Measurements from ENCODE around the gene CUEDC1.

The CUEDC1 gene

GRCh38 chr17:57887161-57887560 lies 68.1 kb downstream of the CUEDC1 start:
- Histone ChIP-seq H3K9ac (ENCODE audit: low read length) (no peak overlapping the region), H3K27ac (ENCODE audit: low read length) (no peak overlapping the region)

GRCh38 chr17:57886020-57886419 lies 69.2 kb downstream of the CUEDC1 start:
- Histone ChIP-seq H3K79me2 (ENCODE audit: low read length) (no peaks in the 10 kb centered on the region), H3K36me3 (replicated peaks; ENCODE audit: insufficient read depth, low read length) (no peaks in the 10 kb centered on the region), H3K4me2 (ENCODE audit: low read depth, low read length) (no peak overlapping the region), H3K27ac (ENCODE audit: low read length) (no peak overlapping the region), H3K4me1 (ENCODE audit: low read length) (no peaks in the 10 kb centered on the region), H3K9ac (ENCODE audit: low read length) (no peak overlapping the region), H3K4me3 (ENCODE audit: low read length) (no peak overlapping the region), H3K9me3 (replicated peaks; ENCODE audit: insufficient read depth, low read length) (no peaks in the 10 kb centered on the region), H4K20me1 (ENCODE audit: insufficient read depth, low read length) (no peaks in the 10 kb centered on the region), H3F3A (ENCODE audit: insufficient read depth, low read length) (no peaks in the 10 kb centered on the region), H3K9me2 (replicated peaks; ENCODE audit: insufficient read depth, low read length) (no peaks in the 10 kb centered on the region), H3K27me3 (replicated peaks; ENCODE audit: insufficient read depth, low read length) (peaks cover 13% of the 10 kb centered on the region), H2AFZ (ENCODE audit: low read length) (no peak overlapping the region)
- TF ChIP-seq, protein P1, sequence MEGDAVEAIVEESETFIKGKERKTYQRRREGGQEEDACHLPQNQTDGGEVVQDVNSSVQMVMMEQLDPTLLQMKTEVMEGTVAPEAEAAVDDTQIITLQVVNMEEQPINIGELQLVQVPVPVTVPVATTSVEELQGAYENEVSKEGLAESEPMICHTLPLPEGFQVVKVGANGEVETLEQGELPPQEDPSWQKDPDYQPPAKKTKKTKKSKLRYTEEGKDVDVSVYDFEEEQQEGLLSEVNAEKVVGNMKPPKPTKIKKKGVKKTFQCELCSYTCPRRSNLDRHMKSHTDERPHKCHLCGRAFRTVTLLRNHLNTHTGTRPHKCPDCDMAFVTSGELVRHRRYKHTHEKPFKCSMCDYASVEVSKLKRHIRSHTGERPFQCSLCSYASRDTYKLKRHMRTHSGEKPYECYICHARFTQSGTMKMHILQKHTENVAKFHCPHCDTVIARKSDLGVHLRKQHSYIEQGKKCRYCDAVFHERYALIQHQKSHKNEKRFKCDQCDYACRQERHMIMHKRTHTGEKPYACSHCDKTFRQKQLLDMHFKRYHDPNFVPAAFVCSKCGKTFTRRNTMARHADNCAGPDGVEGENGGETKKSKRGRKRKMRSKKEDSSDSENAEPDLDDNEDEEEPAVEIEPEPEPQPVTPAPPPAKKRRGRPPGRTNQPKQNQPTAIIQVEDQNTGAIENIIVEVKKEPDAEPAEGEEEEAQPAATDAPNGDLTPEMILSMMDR (IDR thresholded peaks at IDR 0.05; ENCODE audit: low read length), result no peak
- no peak for TF ChIP-seq EZH2phosphoT487 (IDR thresholded peaks at IDR 0.05; ENCODE audit: low read length)
- no peak for TF ChIP-seq EZH2 (optimal IDR thresholded peaks at IDR 0.05; ENCODE audit: low read depth, low read length)
- DNase-seq, result no peak

More at GRCh38 chr17:57887161-57887560, 68.1 kb downstream of the CUEDC1 start:
- DNase-seq, result no peak
- Histone ChIP-seq H3K4me2 (ENCODE audit: low read depth, low read length) (no peak overlapping the region), H3K36me3 (replicated peaks; ENCODE audit: insufficient read depth, low read length) (no peaks in the 10 kb centered on the region), H3F3A (ENCODE audit: insufficient read depth, low read length) (no peaks in the 10 kb centered on the region), H3K9me2 (replicated peaks; ENCODE audit: insufficient read depth, low read length) (no peaks in the 10 kb centered on the region), H2AFZ (ENCODE audit: low read length) (no peak overlapping the region), H4K20me1 (ENCODE audit: insufficient read depth, low read length) (no peaks in the 10 kb centered on the region), H3K9me3 (replicated peaks; ENCODE audit: insufficient read depth, low read length) (no peaks in the 10 kb centered on the region), H3K79me2 (ENCODE audit: low read length) (no peaks in the 10 kb centered on the region), H3K4me3 (ENCODE audit: low read length) (no peak overlapping the region), H3K4me1 (ENCODE audit: low read length) (no peaks in the 10 kb centered on the region), H3K27me3 (replicated peaks; ENCODE audit: insufficient read depth, low read length) (peaks cover 13% of the 10 kb centered on the region)
- TF ChIP-seq EZH2 (optimal IDR thresholded peaks at IDR 0.05; ENCODE audit: low read depth, low read length) (no peak), EZH2phosphoT487 (IDR thresholded peaks at IDR 0.05; ENCODE audit: low read length) (no peak)
- TF ChIP-seq, protein P1 (IDR thresholded peaks at IDR 0.05; ENCODE audit: low read length), result no peak

DNA sequence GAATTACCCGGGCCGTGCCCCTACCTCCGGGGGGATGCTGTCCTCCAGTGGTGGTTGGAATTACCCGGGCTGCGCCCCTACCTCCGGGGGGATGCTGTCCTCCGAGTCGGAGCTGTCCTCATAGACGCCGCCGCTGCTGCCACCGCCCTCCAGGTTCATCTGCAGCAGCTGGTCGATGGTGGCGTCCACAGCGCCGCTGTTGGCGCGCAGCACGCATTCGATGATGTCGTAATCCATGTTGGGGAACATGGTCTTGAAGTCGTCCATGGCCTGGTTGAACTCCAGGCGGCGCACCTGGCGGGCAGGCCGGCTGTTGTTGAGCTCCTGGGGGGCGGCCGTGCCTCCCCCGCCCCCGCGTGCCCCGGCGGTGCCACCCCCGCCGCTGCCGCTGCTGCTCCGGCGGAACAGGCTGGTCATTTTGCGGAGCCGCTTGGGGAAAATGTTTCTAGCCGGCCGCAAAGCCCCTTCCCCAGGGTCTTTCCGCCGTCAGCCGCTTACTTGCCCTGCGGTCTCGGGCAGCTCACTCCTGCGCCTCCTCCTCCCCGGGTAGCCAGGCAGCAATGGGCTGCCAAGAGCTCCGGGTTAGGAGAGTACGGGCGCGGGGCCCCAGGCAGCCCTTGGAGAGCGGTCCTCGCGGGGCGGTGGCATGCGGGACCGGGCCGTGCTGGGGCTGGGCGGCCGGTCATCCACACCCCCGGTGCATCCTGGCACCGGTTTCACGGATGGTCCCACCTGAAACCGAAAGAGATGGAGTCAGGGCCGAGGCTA lies 69.9 kb downstream of the CUEDC1 start:
- Histone ChIP-seq H3K27me3 (replicated peaks; ENCODE audit: insufficient read depth, low read length) (peaks cover 13% of the 10 kb centered on the region), H3K9me3 (replicated peaks; ENCODE audit: insufficient read depth, low read length) (no peaks in the 10 kb centered on the region), H3F3A (ENCODE audit: insufficient read depth, low read length) (no peaks in the 10 kb centered on the region), H3K79me2 (ENCODE audit: low read length) (no peaks in the 10 kb centered on the region), H3K27ac (ENCODE audit: low read length) (no peak overlapping the region), H2AFZ (ENCODE audit: low read length) (no peak overlapping the region), H3K4me3 (ENCODE audit: low read length) (no peak overlapping the region), H4K20me1 (ENCODE audit: insufficient read depth, low read length) (no peaks in the 10 kb centered on the region), H3K4me2 (ENCODE audit: low read depth, low read length) (no peak overlapping the region), H3K4me1 (ENCODE audit: low read length) (no peaks in the 10 kb centered on the region), H3K9ac (ENCODE audit: low read length) (no peak overlapping the region), H3K36me3 (replicated peaks; ENCODE audit: insufficient read depth, low read length) (no peaks in the 10 kb centered on the region), H3K9me2 (replicated peaks; ENCODE audit: insufficient read depth, low read length) (no peaks in the 10 kb centered on the region)
- no peak for DNase-seq
- TF ChIP-seq, protein P1 (IDR thresholded peaks at IDR 0.05; ENCODE audit: low read length), result no peak
- TF ChIP-seq EZH2phosphoT487 (IDR thresholded peaks at IDR 0.05; ENCODE audit: low read length) (no peak), EZH2 (optimal IDR thresholded peaks at IDR 0.05; ENCODE audit: low read depth, low read length) (no peak)

Measured in MM.1S (cell line).